Activated CD4-positive, alpha-beta T cell treated with anti-CD3 and anti-CD28 coated beads for 36 hours (primary cell): ENCODE data around the gene YBX1. TPM values are rescaled to one million over a fixed set of nuclear protein-coding genes. Genes with fewer than 3 reads are reported as not detected.
A peak's percentile ranks its signal among the peaks of the same experiment; 100 is the strongest.

Experiments used
- ATAC-seq: fragments of 200-7000 bp; cut with Tn5 transposase; one replicate; pipeline ENCODE4 v1.10.0; 2021; ENCODE audit warnings: mild to moderate bottlenecking, moderate library complexity
- CTCF ChIA-PET: fragments of 350-600 bp; sonication (Branson Sonifier 250); formaldehyde crosslinking; loops from one replicate; lab custom pipeline; 2021; ENCODE audit warnings: antibody characterized with exemption; lab: Charles Lee
- POLR2A ChIA-PET: fragments of 350-600 bp; sonication (Branson Sonifier 250); formaldehyde crosslinking; loops from one replicate; lab custom pipeline; 2021; ENCODE audit warnings: antibody characterized with exemption, inconsistent platforms; lab: Charles Lee
- DNase-seq: peaks from one replicate; pipeline ENCODE4 v3.0.0-alpha.2; 2020
- H3K27ac Mint-ChIP-seq: one replicate; pipeline ENCODE4 v1.8.0; 2021; ENCODE audit warnings: mixed read lengths
- H3K27me3 Mint-ChIP-seq: one replicate; pipeline ENCODE4 v1.8.0; 2021; ENCODE audit warnings: mixed read lengths
- H3K36me3 Mint-ChIP-seq: one replicate; pipeline ENCODE4 v1.8.0; 2021; ENCODE audit warnings: low read depth, mixed read lengths
- H3K4me1 Mint-ChIP-seq: one replicate; pipeline ENCODE4 v1.8.0; 2021; ENCODE audit warnings: mixed read lengths
- H3K4me3 Mint-ChIP-seq: one replicate; pipeline ENCODE4 v1.8.0; 2021; ENCODE audit warnings: mild to moderate bottlenecking, moderate library complexity, mixed read lengths
- H3K9me3 Mint-ChIP-seq: one replicate; pipeline ENCODE4 v1.8.0; 2021; ENCODE audit warnings: low read depth, mixed read lengths
- intact Hi-C, 2 experiments: fragments of 100-400 bp; cut with DNase I in 1 of 2; cut with micrococcal nuclease in 1 of 2; formaldehyde crosslinking; loops; one replicate each; pipeline versions ENCODE4 v1.14.2 to v1.15.1; 2022 to 2024; cut with DNase I, micrococcal nuclease
- total RNA-seq, 2 experiments: library from RNA; stranded (reverse); gene quantifications; one replicate each; pipeline ENCODE4 v1.2.3, GENCODE V29; 2021

Gene YBX1
- total RNA-seq, 2 experiments from 2014 or later, result 1,224 to 1,435 TPM

DNA sequence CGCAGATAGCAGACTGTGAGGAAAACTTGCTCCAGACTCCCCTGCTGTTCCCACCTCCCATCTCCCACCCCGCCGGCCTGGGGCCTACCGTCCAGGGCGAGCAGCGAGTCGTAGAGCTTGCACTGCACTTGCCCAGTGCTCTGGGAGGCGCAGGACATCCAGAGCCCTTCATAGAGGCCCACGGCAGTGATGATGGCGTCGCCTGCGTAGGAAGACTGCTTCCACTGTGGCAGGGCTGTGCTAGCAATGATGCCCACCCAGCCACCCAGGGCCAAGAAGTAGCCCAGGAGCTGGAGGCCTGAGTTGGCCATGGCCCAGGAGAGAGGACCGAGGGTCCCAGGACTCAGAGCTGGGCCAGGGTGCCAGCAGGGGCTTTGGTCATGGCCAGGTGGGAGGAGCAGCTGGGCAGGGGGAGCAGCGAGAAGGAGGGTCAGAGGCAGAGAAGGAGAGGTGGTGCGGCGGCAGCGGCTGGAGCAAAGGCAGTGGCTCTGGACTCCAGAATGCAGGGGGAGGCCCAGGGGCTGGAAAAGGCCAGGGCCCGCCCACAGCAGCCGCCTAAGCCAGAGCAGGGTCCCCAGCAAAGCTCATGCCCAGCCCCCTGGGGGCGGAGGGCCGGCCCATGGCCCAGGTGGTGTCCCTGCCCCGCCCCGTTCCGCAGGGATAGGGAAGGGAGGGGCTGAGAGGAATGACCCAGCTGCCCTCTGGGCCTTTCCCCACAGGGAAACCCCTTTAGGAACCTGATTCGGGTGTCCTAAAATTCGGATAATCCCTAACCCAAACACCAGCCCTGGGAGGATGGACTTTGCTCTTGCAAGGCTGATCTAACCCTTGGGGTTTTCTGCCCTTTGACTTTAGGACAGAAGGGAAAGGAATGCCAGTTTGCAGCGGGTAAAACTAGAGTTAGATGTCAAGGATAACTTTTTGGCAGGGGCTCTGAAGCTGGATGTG, 57.8 kb downstream of the YBX1 start, which contains the start of gene CLDN19:
TSS of gene CLDN19 (minus strand) at position 484 of the 948 bp plus-strand sequence. CDS start at position 311, 173 bp downstream.
- intact Hi-C loops, result loop anchor here in 1 of 2 experiments (10.0 kb wide), 1 partner anchor 565 kb away; no protein-coding TSS in a partner anchor
- DNase-seq, result no peak
- H3K27me3 Mint-ChIP-seq, result no peaks in the 10 kb centered on the region
- H3K36me3 Mint-ChIP-seq, result no peaks in the 10 kb centered on the region
- no peak for ATAC-seq
- H3K9me3 Mint-ChIP-seq, result no peaks in the 10 kb centered on the region
- H3K4me3 Mint-ChIP-seq, result no peak within 1 kb of the TSS
- ChIA-PET CTCF (interaction anchor here (0.6 kb wide), 1 partner anchor 731 kb away, joined by 3 read pairs; no protein-coding TSS in a partner anchor), POLR2A (no interaction called here)
- H3K27ac Mint-ChIP-seq, result no peak within 1 kb of the TSS
- H3K4me1 Mint-ChIP-seq, result peaks cover 7% of the 10 kb centered on the region

GRCh38 chr1:42740851-42741580, 58.8 kb downstream of the YBX1 start:
- CTCF ChIA-PET, result no interaction called here
- POLR2A ChIA-PET, result no interaction called here
- DNase-seq, result no peak
- peaks cover 7% of the 10 kb centered on the region for H3K4me1 Mint-ChIP-seq
- no peaks in the 10 kb centered on the region for H3K36me3 Mint-ChIP-seq
- no peaks in the 10 kb centered on the region for H3K27me3 Mint-ChIP-seq
- no peaks in the 10 kb centered on the region for H3K9me3 Mint-ChIP-seq
- intact Hi-C loops, result no loop called here
- no peak overlapping the region for H3K27ac Mint-ChIP-seq
- no peak for ATAC-seq
- H3K4me3 Mint-ChIP-seq, result no peak overlapping the region

DNA sequence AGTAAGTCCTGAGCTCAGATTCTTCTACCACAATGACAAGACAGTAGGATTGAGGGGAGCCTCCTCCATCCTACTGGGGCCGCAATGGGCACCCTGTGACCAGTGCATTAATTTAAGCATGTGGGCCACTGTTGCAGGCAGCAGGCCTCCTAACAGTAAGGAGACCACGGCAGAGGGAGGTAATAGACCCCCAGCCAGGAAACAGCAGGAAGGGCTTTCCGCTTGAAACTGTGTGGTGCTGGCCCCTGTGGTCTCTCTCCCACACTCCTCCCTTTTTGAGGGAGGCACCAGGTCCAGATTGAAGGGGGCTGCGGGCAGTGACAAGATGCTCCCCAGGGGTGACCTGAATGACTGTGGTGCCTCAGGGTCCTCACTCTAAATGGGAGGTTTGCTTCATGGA, 59.5 kb downstream of the YBX1 start:
- ATAC-seq (no peak), DNase-seq (no peak)
- H3K4me3 Mint-ChIP-seq, result no peak overlapping the region
- H3K27ac Mint-ChIP-seq, result no peak overlapping the region
- H3K36me3 Mint-ChIP-seq, result peaks cover 2% of the 10 kb centered on the region
- ChIA-PET CTCF (no interaction called here), POLR2A (no interaction called here)
- H3K9me3 Mint-ChIP-seq, result no peaks in the 10 kb centered on the region
- peaks cover 7% of the 10 kb centered on the region for H3K4me1 Mint-ChIP-seq
- intact Hi-C loops, result no loop called here
- no peaks in the 10 kb centered on the region for H3K27me3 Mint-ChIP-seq

DNA sequence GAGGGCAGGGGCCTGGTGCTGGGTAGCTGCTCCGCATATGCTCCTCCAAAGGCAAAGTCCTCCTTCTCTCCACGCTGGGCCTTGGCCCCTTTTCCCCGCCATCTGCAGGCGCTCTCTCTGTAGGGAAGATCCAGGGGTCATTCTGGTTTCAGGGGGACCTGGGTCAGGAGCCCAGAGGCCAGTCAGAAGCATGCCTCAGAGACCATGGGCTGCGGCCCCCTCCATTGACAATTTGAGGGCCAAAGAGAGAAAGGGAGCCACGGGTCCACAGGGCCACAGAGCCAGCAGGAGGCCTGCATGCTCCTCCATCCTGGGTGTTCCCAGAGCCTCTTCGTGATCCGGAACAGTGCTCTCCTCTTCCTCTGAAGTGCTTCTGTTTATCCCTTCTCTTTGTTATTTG, 59.9 kb downstream of the YBX1 start:
- POLR2A ChIA-PET, result no interaction called here
- Mint-ChIP-seq H3K27me3 (no peaks in the 10 kb centered on the region), H3K4me1 (peaks cover 3% of the 10 kb centered on the region), H3K27ac (no peak overlapping the region), H3K4me3 (no peak overlapping the region), H3K9me3 (no peaks in the 10 kb centered on the region), H3K36me3 (peaks cover 4% of the 10 kb centered on the region)
- ATAC-seq (no peak), DNase-seq (no peak)
- intact Hi-C loops, result no loop called here
- CTCF ChIA-PET, result no interaction called here

GRCh38 chr1:42742617-42743316, 60.5 kb downstream of the YBX1 start:
- CTCF ChIA-PET, result interaction anchor here (0.5 to 0.7 kb wide), 2 partner anchors 34 to 40 kb away, joined by 4 read pairs; no protein-coding TSS in a partner anchor

DNA sequence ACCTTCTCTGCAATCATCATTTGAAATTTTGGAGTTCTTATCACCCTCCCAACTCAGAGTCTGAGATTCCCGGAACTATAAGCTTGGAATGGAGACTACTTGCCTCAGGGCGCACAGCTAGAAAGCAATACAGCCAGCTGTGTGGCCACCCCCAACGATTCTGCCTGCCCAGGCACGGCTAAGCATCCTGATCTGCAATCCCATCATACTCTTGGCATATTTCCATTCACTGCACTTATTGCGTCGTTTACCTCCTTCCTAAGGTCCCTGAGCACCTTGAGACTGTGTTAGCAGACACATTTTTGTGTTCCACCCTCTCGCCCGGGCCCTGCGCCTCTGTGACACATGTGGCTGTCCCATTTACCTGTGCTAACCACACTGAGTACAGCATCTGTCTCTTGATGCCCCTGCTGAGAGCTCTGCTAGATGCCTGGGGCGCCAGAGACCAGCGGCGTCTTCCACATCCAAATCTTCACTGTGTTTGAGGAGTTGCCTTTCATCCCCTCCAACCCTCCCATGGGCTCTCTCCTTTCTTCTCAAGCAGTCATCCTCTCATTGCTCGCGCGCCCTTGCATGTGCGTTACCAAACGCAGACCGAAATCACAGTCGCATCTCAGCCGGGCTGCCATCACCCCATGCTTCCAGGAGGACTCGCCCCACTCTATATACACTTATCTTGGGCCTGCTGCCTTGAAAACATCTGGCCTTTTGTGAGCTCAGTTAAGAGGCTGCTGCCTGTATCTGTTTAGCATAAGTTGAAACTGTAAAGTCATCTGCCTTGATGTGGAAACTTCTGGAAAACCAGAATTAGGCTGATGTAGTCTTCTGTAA, 61.3 kb downstream of the YBX1 start:
- no peak overlapping the region for H3K4me3 Mint-ChIP-seq

More at GRCh38 chr1:42742617-42743316, 60.5 kb downstream of the YBX1 start:
- POLR2A ChIA-PET, result no interaction called here
- DNase-seq (no peak), ATAC-seq (no peak)
- H3K27ac Mint-ChIP-seq, result no peak overlapping the region
- H3K36me3 Mint-ChIP-seq, result peaks cover 4% of the 10 kb centered on the region
- H3K4me1 Mint-ChIP-seq, result no peaks in the 10 kb centered on the region
- no peaks in the 10 kb centered on the region for H3K9me3 Mint-ChIP-seq
- intact Hi-C loops, result no loop called here
- H3K27me3 Mint-ChIP-seq, result no peaks in the 10 kb centered on the region
- H3K4me3 Mint-ChIP-seq, result no peak overlapping the region

GRCh38 chr1:42744148-42744413, 61.9 kb downstream of the YBX1 start:
- Mint-ChIP-seq H3K9me3 (no peaks in the 10 kb centered on the region), H3K4me3 (no peak overlapping the region), H3K27ac (no peak overlapping the region), H3K4me1 (no peaks in the 10 kb centered on the region), H3K27me3 (no peaks in the 10 kb centered on the region), H3K36me3 (peaks cover 9% of the 10 kb centered on the region)
- ChIA-PET POLR2A (no interaction called here), CTCF (interaction anchor here (1.0 kb wide), 1 partner anchor 23 kb away, joined by 3 read pairs; the partner anchor contains the start of genes C1orf50 and P3H1)
- ATAC-seq (no peak), DNase-seq (no peak)
- intact Hi-C loops, result no loop called here

More for the DNA sequence above, 61.3 kb downstream of the YBX1 start:
- CTCF ChIA-PET, result interaction anchor here (0.7 to 1.0 kb wide), 2 partner anchors 23 to 39 kb away, joined by 3 to 4 read pairs; partner anchors contain the start of genes C1orf50 and P3H1
- H3K27me3 Mint-ChIP-seq, result no peaks in the 10 kb centered on the region
- H3K27ac Mint-ChIP-seq, result no peak overlapping the region
- ATAC-seq (no peak), DNase-seq (no peak)
- POLR2A ChIA-PET, result no interaction called here
- intact Hi-C loops, result no loop called here
- H3K9me3 Mint-ChIP-seq, result no peaks in the 10 kb centered on the region
- H3K36me3 Mint-ChIP-seq, result peaks cover 8% of the 10 kb centered on the region
- no peaks in the 10 kb centered on the region for H3K4me1 Mint-ChIP-seq

GRCh38 chr1:42745851-42746250, 63.6 kb downstream of the YBX1 start:
- DNase-seq (no peak), ATAC-seq (no peak)
- peaks cover 22% of the 10 kb centered on the region for H3K36me3 Mint-ChIP-seq
- CTCF ChIA-PET, result interaction anchor here (1.1 kb wide), 1 partner anchor 170 kb away, joined by 4 read pairs; no protein-coding TSS in a partner anchor
- no peak overlapping the region for H3K27ac Mint-ChIP-seq
- H3K4me3 Mint-ChIP-seq, result no peak overlapping the region
- intact Hi-C loops, result loop anchor here (5.0 kb wide), 2 partner anchors 169 to 404 kb away; no protein-coding TSS in a partner anchor
- H3K27me3 Mint-ChIP-seq, result no peaks in the 10 kb centered on the region
- no peaks in the 10 kb centered on the region for H3K9me3 Mint-ChIP-seq
- POLR2A ChIA-PET, result interaction anchor here (0.6 kb wide), 1 partner anchor 21 kb away, joined by 3 read pairs; the partner anchor contains the start of genes C1orf50 and P3H1
- no peaks in the 10 kb centered on the region for H3K4me1 Mint-ChIP-seq

GRCh38 chr1:42746436-42747105, 64.4 kb downstream of the YBX1 start:
- POLR2A ChIA-PET, result no interaction called here
- DNase-seq, result no peak
- H3K36me3 Mint-ChIP-seq, result peaks cover 23% of the 10 kb centered on the region
- H3K27ac Mint-ChIP-seq, result no peak overlapping the region
- no peak for ATAC-seq
- H3K4me3 Mint-ChIP-seq, result no peak overlapping the region
- no peaks in the 10 kb centered on the region for H3K4me1 Mint-ChIP-seq
- CTCF ChIA-PET, result interaction anchor here (1.0 to 1.1 kb wide), 2 partner anchors 168 to 171 kb away, joined by 4 to 6 read pairs; no protein-coding TSS in a partner anchor
- intact Hi-C loops, result loop anchor here (1.0 to 5.0 kb wide), 4 partner anchors 168 to 599 kb away; no protein-coding TSS in a partner anchor
- no peaks in the 10 kb centered on the region for H3K9me3 Mint-ChIP-seq
- H3K27me3 Mint-ChIP-seq, result no peaks in the 10 kb centered on the region

DNA sequence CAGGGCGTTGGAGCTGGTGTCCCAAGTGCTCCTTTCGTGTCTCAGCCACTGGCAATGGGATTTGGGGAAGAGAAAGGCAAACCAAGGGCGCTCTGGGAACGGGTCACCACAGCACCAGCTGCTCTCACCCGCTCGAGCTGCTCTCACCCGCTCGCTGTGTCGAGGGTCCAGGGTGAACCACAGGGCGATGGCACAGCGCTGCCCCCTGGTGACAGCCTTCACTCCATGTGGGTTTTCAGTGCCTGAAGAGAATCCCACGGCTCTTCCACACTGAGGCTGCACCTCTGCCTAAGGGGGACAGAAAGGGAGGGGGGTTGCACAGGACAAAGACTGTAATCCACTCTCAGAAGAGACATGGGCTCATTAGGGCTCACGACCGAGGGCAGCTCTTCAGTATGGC, 64.9 kb downstream of the YBX1 start:
- H3K4me1 Mint-ChIP-seq, result no peaks in the 10 kb centered on the region
- H3K27me3 Mint-ChIP-seq, result no peaks in the 10 kb centered on the region
- ATAC-seq, result peak; percentile 39
- peaks cover 29% of the 10 kb centered on the region for H3K36me3 Mint-ChIP-seq
- intact Hi-C loops, result loop anchor here (1.0 to 5.0 kb wide), 4 partner anchors 169 to 600 kb away; no protein-coding TSS in a partner anchor
- no peak overlapping the region for H3K4me3 Mint-ChIP-seq
- ChIA-PET POLR2A (no interaction called here), CTCF (interaction anchor here (1.0 to 1.1 kb wide), 3 partner anchors 8 to 172 kb away, joined by 3 to 6 read pairs (median 4); no protein-coding TSS in a partner anchor)
- H3K27ac Mint-ChIP-seq, result no peak overlapping the region
- peak; percentile 67 for DNase-seq
- H3K9me3 Mint-ChIP-seq, result no peaks in the 10 kb centered on the region
